CD4-positive, alpha-beta T cell treated with Interleukin-2 at 100 ng/mL for 4 hours (primary cell): Measurements from ENCODE around the gene SASH1.
"Not testable (repeated sequence)": the region's sequence is repeated elsewhere in the genome, so short reads cannot be mapped to it uniquely, and the experiment has no call there.

Experiments
- DNase-seq: peaks from one replicate; pipeline ENCODE4 v3.0.0-alpha.2; 2020; ENCODE audit warnings: low spot score

SASH1 gene

DNA sequence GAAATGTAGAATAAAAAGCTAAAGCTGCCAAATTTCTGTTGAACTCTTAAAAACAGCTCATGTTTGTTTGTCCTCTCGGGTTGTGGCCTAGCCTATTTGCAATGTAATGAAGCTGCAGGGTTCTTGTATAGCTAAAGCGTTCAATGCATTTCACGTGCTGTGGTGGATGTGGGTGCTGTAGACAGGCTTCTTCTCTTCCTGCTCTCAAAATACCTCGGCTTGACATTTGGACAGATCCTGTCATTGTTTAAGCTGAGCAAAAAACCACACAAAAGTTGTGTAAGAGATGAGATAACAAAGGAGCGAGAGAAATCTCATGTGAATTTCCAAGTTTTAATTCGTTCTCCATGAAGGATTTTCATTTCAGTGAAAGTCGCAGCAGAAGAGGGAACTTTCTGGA, 207.9 kb downstream of the SASH1 start:
- DNase-seq = no peak

DNA sequence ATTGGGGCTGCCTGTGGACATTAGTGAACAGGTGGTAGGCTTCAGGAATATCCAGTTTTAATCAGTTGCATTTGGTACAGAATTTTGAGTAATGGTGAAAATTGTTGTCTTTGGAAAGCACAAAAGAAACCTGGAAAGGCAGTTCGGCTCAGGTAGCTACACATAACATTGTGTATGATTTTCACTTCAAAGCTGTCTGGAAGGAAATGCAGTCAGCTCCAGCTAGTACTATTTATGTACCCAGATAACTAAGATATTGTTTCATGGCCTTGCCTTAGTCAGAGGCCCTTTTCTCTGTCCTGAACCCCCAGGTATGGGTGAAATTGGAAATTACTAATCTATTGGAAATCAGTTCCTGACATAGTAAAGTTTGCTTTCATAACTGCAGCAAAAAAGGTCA, 208.6 kb downstream of the SASH1 start:
- DNase-seq = no peak

DNA sequence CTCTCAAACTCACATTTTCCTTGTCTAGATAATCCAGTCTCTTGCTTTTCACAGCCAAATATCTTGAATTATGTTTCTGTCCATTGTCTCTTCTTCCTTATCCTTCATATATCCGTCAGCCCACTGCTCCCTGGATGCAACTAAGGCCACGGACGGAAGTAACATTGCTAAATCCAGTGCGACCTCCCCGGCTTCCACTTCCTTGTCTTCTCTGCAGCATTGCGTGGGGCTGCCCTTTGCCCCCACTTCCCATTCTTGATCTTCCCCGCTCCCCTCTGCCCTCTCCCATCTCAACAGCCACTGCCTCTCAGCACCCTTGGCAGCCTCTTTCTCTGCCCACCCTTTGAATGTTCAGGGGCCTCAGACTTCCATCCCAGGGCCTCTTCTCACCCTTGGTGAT, 213.8 kb downstream of the SASH1 start:
- no peak for DNase-seq

DNA sequence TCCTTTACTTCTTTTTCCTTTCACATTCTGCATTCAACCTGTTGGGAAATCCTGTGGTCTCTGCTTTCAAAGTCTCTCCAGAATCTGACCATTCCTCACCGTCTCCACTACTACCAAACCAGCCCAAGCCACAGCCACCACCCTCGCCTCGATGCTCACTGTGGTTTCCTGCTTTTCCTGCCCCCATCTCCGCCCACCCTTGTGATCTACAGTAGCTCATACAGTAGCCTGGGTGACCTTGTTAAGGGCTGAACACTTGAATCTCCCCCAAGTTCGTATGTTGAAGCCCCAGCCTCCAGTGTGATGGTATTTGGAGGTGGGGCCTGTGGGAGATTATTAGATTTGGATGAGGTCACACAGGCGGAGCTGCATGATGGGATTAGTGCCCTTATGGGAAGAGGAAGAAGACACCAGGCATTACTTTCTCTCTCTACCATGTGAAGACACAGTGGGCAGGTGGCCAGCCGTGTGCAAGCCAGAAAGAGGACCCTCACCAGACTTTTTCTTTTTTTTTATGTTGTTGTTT, 215.2 kb downstream of the SASH1 start:
- peak; percentile 15 for DNase-seq

DNA sequence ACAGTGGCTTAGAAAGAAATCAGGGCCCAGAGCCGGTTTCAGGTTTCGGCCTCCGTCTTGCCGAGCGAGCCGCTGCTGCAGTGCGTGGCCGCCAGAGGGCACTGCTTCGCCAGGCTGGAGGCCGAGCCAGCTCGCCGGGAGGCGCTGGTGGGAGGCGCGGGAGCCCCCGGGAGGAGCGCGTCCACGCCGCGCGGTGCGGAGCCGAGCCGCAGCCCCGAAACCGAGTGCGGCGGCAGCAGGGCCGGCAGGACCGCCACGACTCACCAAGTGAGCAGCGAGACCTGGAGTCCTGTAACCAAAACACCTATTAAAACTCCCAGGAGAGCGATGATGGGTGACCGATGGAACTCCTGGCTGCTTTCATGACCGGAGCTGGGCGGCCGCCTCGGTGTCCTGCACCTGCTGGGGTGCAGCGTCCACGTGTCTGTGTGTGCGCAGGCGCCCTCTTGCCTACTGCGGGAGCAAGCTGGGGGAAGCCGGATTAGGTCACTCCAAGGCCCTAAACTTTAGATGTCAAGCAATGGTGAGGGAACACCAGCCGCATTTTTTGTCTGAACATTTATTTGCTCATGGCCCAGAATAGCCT, 217.3 kb downstream of the SASH1 start:
- DNase-seq = peak; percentile 67

DNA sequence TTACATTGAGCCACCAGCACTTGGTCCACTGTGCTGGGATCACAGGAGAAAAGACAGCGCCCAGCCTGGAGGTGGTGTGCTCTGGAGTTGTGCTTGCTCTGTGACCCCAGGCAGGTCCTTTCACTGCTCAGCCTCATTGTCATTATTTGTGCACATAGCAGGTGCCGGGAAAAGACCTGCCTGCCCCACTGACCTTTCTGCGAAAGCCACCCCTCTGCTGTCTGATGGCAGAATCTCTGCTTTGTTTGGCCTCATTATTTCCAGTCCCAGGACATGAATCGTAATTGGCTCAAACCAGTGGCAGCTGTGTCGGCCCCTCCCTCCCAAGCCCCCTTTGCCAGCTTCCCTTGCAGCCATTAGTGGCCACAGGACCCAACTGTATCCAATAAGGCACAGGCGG, 219.0 kb downstream of the SASH1 start:
- no peak for DNase-seq

DNA sequence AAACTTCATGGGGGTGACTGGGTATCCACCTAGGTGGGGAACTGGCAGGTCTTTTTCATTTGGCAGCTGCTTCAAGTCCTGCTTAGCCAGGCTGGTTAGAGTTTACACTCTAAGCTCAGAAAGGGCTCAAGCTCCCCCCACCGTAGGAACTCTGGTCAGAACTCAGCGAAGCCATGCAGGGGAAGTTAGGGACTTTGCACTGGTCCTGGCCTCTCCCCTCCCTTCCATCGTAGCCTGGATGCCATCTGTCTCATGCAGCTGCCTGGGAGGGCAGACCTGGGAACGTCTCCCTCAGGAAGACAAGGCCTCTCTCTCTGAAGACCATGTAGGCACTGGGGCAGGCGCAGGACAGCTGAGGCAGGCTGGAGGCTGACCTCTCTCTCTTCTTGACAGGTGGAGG, 220.4 kb downstream of the SASH1 start:
- no peak for DNase-seq

DNA sequence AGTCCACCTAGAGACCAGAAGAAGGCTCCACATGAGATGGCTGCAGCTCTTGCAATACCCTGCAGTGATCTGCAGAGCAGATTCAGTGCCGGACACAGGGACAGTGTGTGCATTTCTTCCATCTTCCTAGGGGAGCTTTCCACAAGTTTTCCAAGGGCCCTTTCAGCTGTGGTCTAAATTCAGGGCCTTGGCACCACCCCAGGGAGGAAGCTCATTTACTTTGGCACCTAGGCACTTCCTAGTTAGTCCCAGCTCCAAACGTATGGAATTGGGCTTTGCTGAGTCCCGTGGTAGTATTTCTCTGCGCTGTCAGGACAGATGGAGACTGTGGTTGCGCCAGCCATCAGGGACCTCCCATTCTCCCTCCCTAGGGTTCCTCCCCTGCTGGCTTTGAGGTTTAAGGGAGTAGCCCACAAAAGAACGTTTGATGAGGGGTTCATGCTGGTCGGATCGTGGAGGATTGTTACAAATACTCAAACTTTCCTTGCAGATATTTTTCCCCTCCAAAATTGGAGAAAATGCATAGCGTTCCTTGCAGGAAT, 221.9 kb downstream of the SASH1 start:
- no peak for DNase-seq

DNA sequence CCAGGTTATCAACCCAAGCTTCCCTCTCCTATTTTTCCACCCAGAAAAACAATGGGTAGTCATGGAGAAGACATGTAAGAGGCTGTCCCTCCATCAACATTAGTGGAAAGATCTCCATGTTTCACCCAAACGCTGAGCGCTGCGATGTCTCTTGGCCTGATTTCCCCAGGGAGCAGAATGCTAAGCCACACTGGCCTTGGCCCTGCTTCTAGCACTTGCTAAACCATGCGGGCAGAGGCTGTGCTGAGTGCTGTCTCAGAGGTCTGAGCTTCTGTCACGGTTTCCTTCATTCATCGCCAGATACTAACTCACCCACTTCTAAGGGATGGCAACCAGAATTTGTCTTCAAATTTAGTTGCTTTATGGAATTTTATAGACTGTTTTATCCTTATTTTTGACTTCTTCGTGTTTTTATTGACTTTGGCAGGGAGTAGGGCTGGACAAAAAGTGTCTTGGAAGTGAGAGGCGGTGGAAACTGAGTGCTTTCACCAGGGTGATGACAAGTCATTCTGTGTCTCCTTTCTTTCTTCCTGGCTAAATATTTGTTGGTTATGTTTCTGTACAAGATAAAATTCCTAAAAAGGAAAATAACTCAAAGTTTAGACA, 222.8 kb downstream of the SASH1 start:
- no peak for DNase-seq

DNA sequence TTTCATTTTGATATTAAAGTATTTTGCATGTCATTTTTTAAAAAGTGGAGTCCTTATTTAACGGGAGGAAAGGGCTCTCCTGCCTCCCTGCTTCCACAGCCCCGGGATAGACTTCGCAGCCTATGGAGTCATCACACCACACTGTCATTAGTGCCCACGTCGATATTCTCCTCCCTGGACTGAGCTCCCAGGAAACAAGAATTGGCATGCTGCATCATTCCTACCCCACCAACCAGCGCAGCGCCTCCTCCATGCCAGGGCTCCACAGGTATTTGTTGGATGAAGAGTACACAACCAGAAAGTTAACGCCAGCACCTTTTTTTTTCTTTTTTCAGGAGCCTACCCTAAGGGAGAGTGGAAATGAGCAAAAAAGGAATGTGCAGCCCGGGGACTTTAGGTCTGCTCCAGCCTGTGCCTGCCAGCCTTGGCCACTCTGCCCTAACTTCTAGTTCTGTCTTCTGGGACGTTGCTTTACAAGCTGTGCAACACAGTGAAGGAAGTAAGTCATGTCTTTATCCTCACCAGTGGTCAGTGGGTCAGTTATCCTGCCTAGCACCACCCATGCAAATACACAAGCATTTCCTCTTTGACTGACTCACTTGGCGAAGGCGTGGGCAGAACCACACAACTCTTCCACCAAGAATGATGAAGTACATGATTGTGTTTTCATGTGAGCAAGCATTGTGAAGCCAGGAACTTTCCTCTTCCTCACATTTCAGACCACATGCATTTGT, 223.5 kb downstream of the SASH1 start:
- DNase-seq = peak; percentile 7

DNA sequence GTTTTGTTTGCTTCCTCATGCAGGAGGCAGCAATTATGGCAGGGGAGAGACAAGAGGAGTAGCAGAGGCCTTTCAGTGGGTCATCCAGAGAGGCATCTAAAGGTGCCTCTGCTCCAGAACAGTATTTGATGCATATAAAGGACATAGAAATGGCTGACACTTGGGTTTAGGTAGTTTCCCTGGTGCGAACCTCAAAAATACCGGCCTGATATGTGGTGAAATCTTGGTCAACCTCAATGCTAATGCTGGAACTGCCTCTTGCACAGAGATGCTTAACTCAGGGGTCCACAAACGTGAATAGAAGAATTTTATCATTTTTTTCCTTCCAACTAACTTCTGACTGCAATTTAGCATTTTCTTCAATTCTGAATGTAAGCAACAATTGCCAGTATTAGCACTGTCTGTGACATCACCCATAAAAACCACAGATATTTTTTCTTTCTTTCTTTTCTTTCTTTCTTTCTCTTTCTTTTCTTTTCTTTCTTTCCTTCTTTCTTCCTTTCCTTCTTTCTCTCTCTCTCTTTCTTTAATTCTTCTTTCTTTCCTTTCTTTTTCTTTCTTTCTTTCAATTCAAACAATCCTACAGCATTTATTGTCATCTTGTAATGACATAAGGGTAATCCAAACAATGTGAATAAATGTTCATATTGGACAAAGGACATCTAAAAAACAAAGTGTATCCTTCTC, 224.2 kb downstream of the SASH1 start:
- DNase-seq = peak; percentile 22

DNA sequence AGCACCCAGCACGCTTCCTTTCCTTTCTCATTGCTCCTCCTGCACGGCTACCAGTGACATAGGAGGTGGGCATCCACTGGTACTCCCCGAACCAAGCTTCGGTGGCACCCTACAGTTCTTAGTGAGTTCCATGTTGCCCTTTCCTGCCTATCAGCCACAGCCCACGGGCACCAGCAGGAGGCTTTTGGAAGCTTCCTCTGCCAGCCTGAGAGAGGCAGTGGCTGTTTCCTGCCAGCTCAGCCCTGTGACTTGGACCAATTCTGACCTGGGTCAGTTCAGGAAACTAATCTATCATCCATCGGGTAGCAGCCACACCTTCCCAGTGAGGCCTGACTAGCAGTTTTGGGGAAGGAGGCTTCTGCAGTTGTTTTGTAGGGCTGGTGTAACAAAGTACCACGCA, 227.8 kb downstream of the SASH1 start:
- no peak for DNase-seq

DNA sequence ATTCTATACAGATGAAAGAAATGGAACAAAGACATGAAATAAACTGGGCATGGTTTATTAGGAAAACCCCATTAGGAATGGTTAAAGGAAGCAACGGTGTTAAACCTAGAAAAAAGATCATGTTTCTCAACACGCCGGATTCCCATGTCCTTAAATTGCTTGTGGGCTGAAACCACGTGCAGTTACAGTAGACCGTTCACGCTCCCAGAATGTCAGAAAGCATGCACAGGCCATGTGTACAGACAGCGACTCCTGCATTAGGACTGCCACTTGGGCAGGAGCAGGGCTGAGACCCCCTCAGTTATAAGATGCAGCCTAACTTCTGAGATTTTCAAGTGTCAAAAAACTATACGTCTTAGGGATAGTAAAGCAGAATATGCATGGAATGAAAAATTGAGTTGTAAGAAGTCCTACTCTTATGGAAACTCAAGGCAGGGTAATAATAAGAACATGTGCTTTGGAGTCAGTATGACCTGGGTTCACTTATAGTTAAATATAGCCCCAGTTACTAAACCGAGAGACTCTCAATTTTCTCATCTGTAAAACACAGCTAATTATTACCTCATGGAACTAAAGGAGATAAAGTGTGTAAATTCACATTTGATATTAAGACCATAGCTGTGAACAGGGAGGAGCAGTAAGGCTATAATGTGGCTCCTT, 230.2 kb downstream of the SASH1 start:
- DNase-seq = no peak

DNA sequence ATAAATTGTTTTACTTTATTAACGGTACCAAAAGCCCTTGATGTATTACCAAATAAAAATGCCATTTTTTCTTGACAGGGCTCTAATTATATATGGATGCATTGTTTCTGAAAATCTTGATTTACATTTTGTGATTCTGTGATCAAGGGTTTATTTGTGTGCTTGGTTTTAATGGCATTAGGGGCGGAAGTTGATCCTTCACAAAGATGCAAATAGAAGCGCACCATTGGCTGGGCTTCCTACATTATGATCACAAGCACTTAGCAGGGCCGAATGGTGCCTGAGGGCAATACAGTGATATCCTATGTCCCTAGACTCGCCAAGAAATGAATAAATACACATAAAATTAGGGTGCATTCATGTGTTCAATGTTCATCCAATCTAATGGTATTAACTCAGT, 231.3 kb downstream of the SASH1 start:
- no peak for DNase-seq

DNA sequence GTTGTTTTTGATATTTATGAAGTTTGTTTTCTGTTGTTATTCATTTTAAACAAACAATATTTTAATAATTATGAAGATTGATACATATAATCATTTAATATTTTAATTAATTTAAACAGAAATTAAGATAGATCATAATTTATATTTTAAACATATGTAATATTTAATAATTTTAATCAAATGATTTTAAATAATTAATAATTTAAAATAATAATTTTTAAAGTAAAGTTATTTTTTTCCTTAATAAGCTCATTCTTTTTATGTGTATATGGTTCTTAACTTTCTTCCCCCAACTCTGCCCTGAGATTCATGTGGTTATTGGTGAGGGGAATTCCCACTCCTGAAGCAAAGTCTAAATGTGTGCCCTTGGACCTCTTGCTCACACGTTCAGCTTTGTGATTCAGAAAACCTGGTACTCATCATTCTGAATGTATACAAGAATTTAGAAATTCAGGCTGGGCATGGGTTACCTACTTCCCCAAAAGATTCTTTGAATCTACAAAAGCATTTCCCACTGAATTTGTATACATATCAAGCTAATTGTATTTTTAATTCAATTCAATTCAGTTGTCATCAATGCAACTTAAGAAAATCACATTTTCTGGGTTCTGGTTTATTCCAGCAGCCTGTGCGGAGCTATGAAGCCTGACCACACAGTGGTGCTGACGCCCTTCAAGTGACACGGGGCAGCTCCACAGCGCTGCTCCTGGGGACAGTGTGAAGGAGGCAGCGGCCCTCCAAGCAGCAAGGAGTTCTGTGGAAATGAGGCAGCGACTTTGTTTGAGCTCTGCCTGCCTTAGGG, 235.2 kb downstream of the SASH1 start:
- peak; percentile 36 for DNase-seq

DNA sequence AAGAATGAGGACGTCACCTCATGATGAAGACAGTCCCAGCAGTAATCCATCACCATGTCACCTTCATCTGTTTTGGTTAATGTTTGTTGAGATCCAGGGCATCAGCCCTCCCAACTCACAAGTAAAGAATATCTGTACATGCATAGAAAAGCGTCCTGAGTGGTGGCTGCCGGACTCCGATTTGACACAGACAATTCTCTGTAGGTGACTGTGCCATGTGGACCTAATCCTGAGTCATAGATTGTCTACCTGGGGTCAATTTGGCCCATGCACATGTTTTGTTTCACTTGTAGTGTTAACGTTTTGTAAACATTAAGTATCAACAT, 235.8 kb downstream of the SASH1 start:
- no peak for DNase-seq

DNA sequence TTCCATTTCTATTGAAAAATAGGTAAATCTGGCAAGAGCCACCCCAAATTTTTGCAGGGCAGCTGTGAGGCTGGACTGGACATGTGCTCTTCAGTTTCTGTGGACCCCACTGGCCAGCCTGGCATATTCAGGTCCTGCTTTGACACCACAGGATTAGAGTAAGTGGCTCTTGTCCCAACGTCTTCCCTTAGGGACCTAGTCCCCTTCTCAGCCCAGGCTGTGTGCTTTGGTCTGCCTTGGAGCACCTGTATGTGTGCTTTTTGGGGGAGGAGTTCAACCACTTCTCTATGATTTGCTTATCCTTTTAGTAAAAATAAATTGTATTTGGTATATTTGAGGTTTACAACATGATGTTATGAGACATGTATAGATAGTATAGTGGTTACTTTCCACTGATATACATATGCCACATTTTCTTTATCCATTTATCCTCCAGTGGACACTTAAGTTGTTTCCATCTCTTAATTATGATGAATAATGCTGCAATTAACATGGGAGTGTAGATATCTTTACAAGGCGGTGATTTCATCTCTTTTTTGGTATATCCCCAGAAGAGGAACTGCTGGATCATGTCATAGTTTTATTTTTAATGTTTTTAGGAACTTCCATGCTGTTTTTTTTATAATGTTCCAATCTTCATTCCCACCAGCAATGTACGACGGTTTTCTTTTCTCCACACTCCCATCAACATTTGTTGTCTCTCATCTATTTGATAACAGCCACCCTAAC, 236.4 kb downstream of the SASH1 start:
- DNase-seq = no peak

DNA sequence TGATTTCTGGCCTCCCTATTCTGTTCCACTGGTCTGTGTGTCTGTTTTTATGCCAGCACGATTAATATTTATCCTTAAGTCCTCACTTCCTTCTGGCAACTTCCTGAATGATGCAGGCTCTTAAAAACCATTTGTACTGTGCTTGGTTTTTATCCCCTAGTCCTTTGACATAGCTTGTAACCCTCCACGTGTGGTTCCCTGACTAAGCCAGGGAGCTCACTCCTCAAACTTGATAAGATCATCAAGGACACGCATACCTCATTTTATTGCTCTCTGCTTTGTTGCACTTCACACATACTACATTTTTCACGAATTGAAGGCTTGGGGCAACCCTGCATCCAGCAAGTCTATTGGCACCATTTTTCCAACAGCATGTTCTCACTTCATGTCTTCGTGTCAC, 237.8 kb downstream of the SASH1 start:
- no peak for DNase-seq

DNA sequence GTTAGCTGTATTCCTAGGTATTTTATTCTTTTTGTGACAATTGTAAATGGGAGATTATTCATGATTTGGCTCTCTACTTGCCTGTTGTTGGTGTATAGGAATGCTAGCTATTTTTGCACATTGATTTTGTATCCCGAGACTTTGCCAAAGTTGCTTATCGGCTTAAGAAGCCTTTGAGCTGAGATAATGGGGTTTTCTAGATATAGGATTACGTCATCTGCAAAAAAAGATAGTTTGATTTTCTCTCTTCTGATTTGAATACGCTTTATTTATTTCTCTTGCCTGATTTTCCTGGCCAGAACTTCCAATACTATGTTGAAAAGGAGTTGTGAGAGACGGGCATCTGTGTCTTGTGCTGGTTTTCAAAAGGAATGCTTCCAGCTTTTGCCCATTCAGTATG, 241.0 kb downstream of the SASH1 start:
- no peak for DNase-seq

DNA sequence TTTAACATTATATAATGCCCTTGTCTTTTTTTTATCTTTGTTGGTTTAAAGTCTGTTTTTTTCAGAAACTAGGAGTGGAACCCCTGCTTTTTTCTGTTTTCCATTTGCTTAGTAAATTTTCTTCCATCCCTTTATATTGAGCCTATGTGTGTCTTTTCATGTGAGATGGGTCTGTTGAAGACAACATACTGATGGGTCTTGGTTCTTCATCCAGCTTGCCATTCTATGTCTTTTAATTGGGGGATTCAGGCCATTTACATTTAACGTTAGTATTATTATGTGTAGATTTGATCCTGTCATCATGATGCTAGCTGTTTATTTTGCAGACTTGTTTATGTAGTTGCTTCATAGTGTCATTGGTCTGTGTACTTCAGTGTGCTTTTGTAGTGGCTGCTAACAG, 243.0 kb downstream of the SASH1 start:
- DNase-seq = not testable (repeated sequence)

DNA sequence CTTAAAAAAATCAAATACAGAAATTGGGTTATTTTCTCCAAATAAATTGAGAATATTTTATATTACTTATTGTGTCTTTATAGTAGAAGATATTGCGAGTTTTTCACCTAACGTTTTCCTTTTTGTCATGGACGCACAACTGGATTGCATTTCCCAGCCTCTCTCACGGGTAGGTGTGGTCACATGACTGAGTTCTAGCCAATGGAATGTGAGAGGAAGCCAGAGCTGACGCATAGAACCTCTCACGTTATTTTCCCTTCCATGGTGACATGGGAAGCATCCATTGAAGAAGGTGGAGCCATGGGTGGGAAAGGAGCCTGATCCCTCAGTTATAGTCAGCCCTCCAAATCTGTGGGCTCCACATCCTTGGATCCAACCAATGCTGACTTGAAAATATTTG, 248.2 kb downstream of the SASH1 start:
- no peak for DNase-seq
